SK-N-SH treated with all-trans-retinoic acid at 6 μM for 48 hours (cell line): Measurements from ENCODE around the gene CARM1.

ENCODE experiments used
- ATAC-seq: fragments of 200-7000 bp; cut with Tn5 transposase; 3 replicates; pipeline ENCODE4 v1.9.1; 2020; ENCODE audit warnings: mild to moderate bottlenecking, moderate library complexity
- BACH2 ChIP-seq: fragments of 250-450 bp; sonication (Bioruptor Pico); IDR thresholded peaks from 2 replicates; pipeline ENCODE4 v1.9.0; 2021; ENCODE audit warnings: mild to moderate bottlenecking, borderline replicate concordance
- ISL1 ChIP-seq: fragments of 250-450 bp; sonication (Bioruptor Pico); IDR thresholded peaks from 2 replicates; pipeline ENCODE4 v2.1.2; 2022; ENCODE audit warnings: mild to moderate bottlenecking, moderate library complexity
- TCF4 ChIP-seq: fragments of 250-450 bp; sonication (Bioruptor Pico); IDR thresholded peaks from 2 replicates; pipeline ENCODE4 v1.8.0; 2021; ENCODE audit warnings: mild to moderate bottlenecking, moderate library complexity, borderline replicate concordance
- TOX ChIP-seq: fragments of 250-450 bp; sonication (Bioruptor Pico); IDR thresholded peaks from 2 replicates; pipeline ENCODE4 v1.8.0; 2021; ENCODE audit warnings: mild to moderate bottlenecking, moderate library complexity, borderline replicate concordance
- ZFP30 ChIP-seq: fragments of 450-650 bp; formaldehyde crosslinking; IDR thresholded peaks from 2 replicates; pipeline ENCODE4 v1.5.0; 2022; ENCODE audit warnings: mild to moderate bottlenecking, moderate library complexity
- ZNF8 ChIP-seq: fragments of 450-650 bp; formaldehyde crosslinking; IDR thresholded peaks from 2 replicates; pipeline ENCODE4 v1.5.0; 2020; ENCODE audit warnings: mild to moderate bottlenecking, moderate library complexity
- TF ChIP-seq, protein P1 (sequence below): fragments of 250-450 bp; sonication (Bioruptor Pico); IDR thresholded peaks from 2 replicates; pipeline ENCODE4 v1.8.0; 2020; ENCODE audit warnings: mild to moderate bottlenecking, moderate library complexity, borderline replicate concordance
- TF ChIP-seq, protein P2 (sequence below): fragments of 250-450 bp; sonication (Bioruptor Pico); IDR thresholded peaks from 2 replicates; pipeline ENCODE4 v1.5.1; 2020; ENCODE audit warnings: low read depth, mild to moderate bottlenecking, moderate library complexity

CARM1 gene

GRCh38 chr19:10971107-10971726, 99.9 kb downstream of the CARM1 start:
- ATAC-seq, result no peak
- TF ChIP-seq BACH2 (CRISPR knock-in tag) (no peak), TCF4 (CRISPR knock-in tag) (no peak), TOX (CRISPR knock-in tag) (no peak), ZFP30 (no peak), ZNF8 (CRISPR knock-in tag) (no peak), ISL1 (no peak)
- TF ChIP-seq, protein P1, sequence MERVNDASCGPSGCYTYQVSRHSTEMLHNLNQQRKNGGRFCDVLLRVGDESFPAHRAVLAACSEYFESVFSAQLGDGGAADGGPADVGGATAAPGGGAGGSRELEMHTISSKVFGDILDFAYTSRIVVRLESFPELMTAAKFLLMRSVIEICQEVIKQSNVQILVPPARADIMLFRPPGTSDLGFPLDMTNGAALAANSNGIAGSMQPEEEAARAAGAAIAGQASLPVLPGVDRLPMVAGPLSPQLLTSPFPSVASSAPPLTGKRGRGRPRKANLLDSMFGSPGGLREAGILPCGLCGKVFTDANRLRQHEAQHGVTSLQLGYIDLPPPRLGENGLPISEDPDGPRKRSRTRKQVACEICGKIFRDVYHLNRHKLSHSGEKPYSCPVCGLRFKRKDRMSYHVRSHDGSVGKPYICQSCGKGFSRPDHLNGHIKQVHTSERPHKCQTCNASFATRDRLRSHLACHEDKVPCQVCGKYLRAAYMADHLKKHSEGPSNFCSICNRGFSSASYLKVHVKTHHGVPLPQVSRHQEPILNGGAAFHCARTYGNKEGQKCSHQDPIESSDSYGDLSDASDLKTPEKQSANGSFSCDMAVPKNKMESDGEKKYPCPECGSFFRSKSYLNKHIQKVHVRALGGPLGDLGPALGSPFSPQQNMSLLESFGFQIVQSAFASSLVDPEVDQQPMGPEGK (CRISPR knock-in tag), result no peak
- TF ChIP-seq, protein P2, sequence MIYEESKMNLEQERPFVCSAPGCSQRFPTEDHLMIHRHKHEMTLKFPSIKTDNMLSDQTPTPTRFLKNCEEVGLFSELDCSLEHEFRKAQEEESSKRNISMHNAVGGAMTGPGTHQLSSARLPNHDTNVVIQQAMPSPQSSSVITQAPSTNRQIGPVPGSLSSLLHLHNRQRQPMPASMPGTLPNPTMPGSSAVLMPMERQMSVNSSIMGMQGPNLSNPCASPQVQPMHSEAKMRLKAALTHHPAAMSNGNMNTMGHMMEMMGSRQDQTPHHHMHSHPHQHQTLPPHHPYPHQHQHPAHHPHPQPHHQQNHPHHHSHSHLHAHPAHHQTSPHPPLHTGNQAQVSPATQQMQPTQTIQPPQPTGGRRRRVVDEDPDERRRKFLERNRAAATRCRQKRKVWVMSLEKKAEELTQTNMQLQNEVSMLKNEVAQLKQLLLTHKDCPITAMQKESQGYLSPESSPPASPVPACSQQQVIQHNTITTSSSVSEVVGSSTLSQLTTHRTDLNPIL, result no peak
- TF ChIP-seq, all 23 proteins: peak for 0
